GM12878 (cell line): ENCODE data around the gene ERAL1. TPM values are rescaled to one million over a fixed set of nuclear protein-coding genes. Genes with fewer than 3 reads are reported as not detected.

Source experiments
- ATF3 ChIP-seq: IDR thresholded peaks from 2 replicates; pipeline ENCODE4 v1.6.1; 2011; ENCODE audit warnings: low read depth, mild to moderate bottlenecking, low read length, moderate library complexity, borderline replicate concordance; ENCODE audit errors: extremely low read depth
- CBFB ChIP-seq: IDR thresholded peaks from 2 replicates; pipeline ENCODE4 v1.6.1; 2016; ENCODE audit warnings: antibody characterized with exemption, low read depth
- E2F4 ChIP-seq: IDR thresholded peaks from 2 replicates; pipeline ENCODE4 v1.6.1; 2012; ENCODE audit warnings: low read depth, low read length, improper control_type of control experiment
- E2F8 ChIP-seq: fragments of 450-650 bp; IDR thresholded peaks from 2 replicates; pipeline ENCODE4 v1.6.1; 2018; ENCODE audit warnings: mild to moderate bottlenecking, low read depth, moderate library complexity; ENCODE audit not compliant: partially characterized antibody
- EED ChIP-seq: sonication (generic); IDR thresholded peaks from 2 replicates; pipeline ENCODE4 v1.6.1; 2016; ENCODE audit warnings: antibody characterized with exemption, low read depth
- HDGF ChIP-seq: fragments of 450-650 bp; IDR thresholded peaks from 2 replicates; pipeline ENCODE4 v1.6.1; 2016; ENCODE audit warnings: antibody characterized with exemption
- HSF1 ChIP-seq: fragments of 150-350 bp; IDR thresholded peaks from 2 replicates; pipeline ENCODE4 v1.6.1; 2014; ENCODE audit warnings: mild to moderate bottlenecking, low read depth, low read length
- MXI1 ChIP-seq: fragments of 150-350 bp; IDR thresholded peaks from 2 replicates; pipeline ENCODE4 v1.6.1; 2011; ENCODE audit warnings: low read depth, mild to moderate bottlenecking, inconsistent platforms, low read length, improper control_type of control experiment
- NR2C1 ChIP-seq: fragments of 450-650 bp; IDR thresholded peaks from 2 replicates; pipeline ENCODE4 v1.6.1; 2017; ENCODE audit warnings: antibody characterized with exemption, mild to moderate bottlenecking, moderate library complexity
- NR2C2 ChIP-seq: IDR thresholded peaks from 2 replicates; pipeline ENCODE4 v1.6.1; 2011; ENCODE audit warnings: borderline replicate concordance, low read depth; ENCODE audit not compliant: control insufficient read depth, insufficient read length
- POU2F2 ChIP-seq: IDR thresholded peaks from 3 replicates; pipeline ENCODE4 v1.6.1; 2011; ENCODE audit warnings: low read depth, mild to moderate bottlenecking, low read length, borderline replicate concordance
- RELB ChIP-seq: fragments of 450-650 bp; IDR thresholded peaks from 2 replicates; pipeline ENCODE4 v1.6.1; 2017; ENCODE audit warnings: low read depth, mild to moderate bottlenecking, moderate library complexity
- SRF ChIP-seq, 2 experiments: IDR thresholded peaks; 2 replicates each; pipeline ENCODE4 v1.6.1; 2011; ENCODE audit warnings: low read depth in 2 of 2, low read length in 2 of 2, mild to moderate bottlenecking in 1 of 2, moderate library complexity in 1 of 2
- STAT1 ChIP-seq: fragments of 450-650 bp; conservative IDR thresholded peaks from 2 replicates; pipeline ENCODE4 v1.6.1; 2014; ENCODE audit warnings: antibody characterized with exemption, mild to moderate bottlenecking
- SUZ12 ChIP-seq: fragments of 200-600 bp; sonication (generic); IDR thresholded peaks from one replicate; pipeline ENCODE4 v1.6.1; 2018; ENCODE audit warnings: antibody characterized with exemption, mild to moderate bottlenecking; ENCODE audit not compliant: unreplicated experiment
- ZBED1 ChIP-seq: IDR thresholded peaks from 2 replicates; pipeline ENCODE4 v1.6.1; 2016; ENCODE audit warnings: borderline replicate concordance
- ZBTB4 ChIP-seq: fragments of 450-650 bp; formaldehyde crosslinking; IDR thresholded peaks from 2 replicates; pipeline ENCODE4 v1.4.0; 2022; ENCODE audit warnings: mild to moderate bottlenecking, moderate library complexity
- ZSCAN29 ChIP-seq: fragments of 450-650 bp; IDR thresholded peaks from 2 replicates; pipeline ENCODE4 v1.6.1; 2017; ENCODE audit warnings: mild to moderate bottlenecking, moderate library complexity
- ZZZ3 ChIP-seq: IDR thresholded peaks from 2 replicates; pipeline ENCODE4 v1.6.1; 2011; ENCODE audit warnings: low read depth; ENCODE audit not compliant: control insufficient read depth, insufficient read length
- polyA plus RNA-seq, 11 experiments: library from polyadenylated mRNA; depleted of rRNA in 4 of 11; unstranded in 6 of 11; stranded (reverse) in 5 of 11; fragments of >200 nt; fragmentation: Nextera tagmentation in 4 of 11; fragmentation: Illumina TruSeq in 1 of 11; extraction: Ambion mirVana in 4 of 11; extraction: Trizol in 1 of 11; gene quantifications; 1 replicate in 1 of 11; 2 replicates in 10 of 11; pipeline versions ENCODE4 v1.2.1 to v1.2.3, GENCODE V29; 2011 to 2016; ENCODE audit warnings: inconsistent platforms in 2 of 11, missing spikeins in 2 of 11, low read depth in 1 of 11
- total RNA-seq, 4 experiments: library from RNA; depleted of rRNA in 3 of 4; stranded (reverse); fragments of >200 nt in 3 of 4; fragmentation: Illumina TruSeq in 1 of 4; extraction: Trizol in 1 of 4; gene quantifications; 2 replicates each; pipeline versions ENCODE4 v1.2.1 to v1.2.3, GENCODE V29; 2013 to 2021

Gene ERAL1
- total and polyA plus RNA-seq, 10 of the 15 experiments (the other 5 are each of a cell fraction or from before 2014, with no cell fraction given): 27.7 to 175 (median 104) TPM

- no peak for TF ChIP-seq HSF1
- TF ChIP-seq SUZ12: no peak
- TF ChIP-seq STAT1: no peak
- TF ChIP-seq ZBED1: no peak
- no peak for TF ChIP-seq ZBTB4 (CRISPR knock-in tag)
- TF ChIP-seq MXI1: 0 out of 2 replicates have a peak, but pooled peaks have one; percentile 13
- peak; percentile 32; the same call in 1 of the 2 replicates for TF ChIP-seq HDGF
- no peak for TF ChIP-seq E2F8
- no peak for TF ChIP-seq POU2F2
- TF ChIP-seq CBFB: no peak; the same call in 1 of the 2 replicates
- TF ChIP-seq NR2C2: no peak
- no peak for TF ChIP-seq E2F4
- no peak for TF ChIP-seq EED
- TF ChIP-seq ZSCAN29: no peak
- no peak for TF ChIP-seq RELB
- TF ChIP-seq ATF3: no peak
- no peak for TF ChIP-seq ZZZ3
- TF ChIP-seq SRF (IDR thresholded peaks at IDR 0.05; ENCODE audit: low read depth in 2 of 2, low read length in 2 of 2): no peak
- TF ChIP-seq NR2C1: peak; percentile 59
These were observed 42.6 kb upstream of the ERAL1 start (continued) for GRCh38 chr17:28812091-28812747.
